Aorta (tissue), 5 donors: ENCODE results near the gene TM4SF18. TPM values are rescaled to one million over a fixed set of nuclear protein-coding genes. Genes with fewer than 3 reads are reported as not detected.
"Not testable (repeated sequence)": the region's sequence is repeated elsewhere in the genome, so short reads cannot be mapped to it uniquely, and the experiment has no call there.

Experiments
- ATAC-seq: fragments of 200-7000 bp; cut with Tn5 transposase; one replicate; pipeline ENCODE4 v1.9.1; 2022; ENCODE audit warnings: moderate library complexity; ENCODE audit not compliant: low FRiP score
- DNase-seq, 2 donors: peaks; one replicate each; pipeline ENCODE4 v3.0.0-alpha.2; 2020
- H3K27ac ChIP-seq, 2 donors: one replicate each; pipeline ENCODE4 v1.5.1; 2013; ENCODE audit warnings: low read length in 2 of 2, mild to moderate bottlenecking in 2 of 2, moderate library complexity in 2 of 2, control low read depth in 1 of 2, inconsistent platforms in 1 of 2, low read depth in 1 of 2
- H3K27me3 ChIP-seq, 2 donors: one replicate each; pipeline ENCODE4 v1.6.1; 2013; ENCODE audit warnings: control low read depth in 1 of 2, low read length in 1 of 2, mild to moderate bottlenecking in 1 of 2, moderate library complexity in 1 of 2; ENCODE audit not compliant: insufficient read depth in 2 of 2, control insufficient read depth in 1 of 2
- H3K36me3 ChIP-seq, 2 donors: one replicate each; pipeline ENCODE4 v1.6.1; 2013; ENCODE audit warnings: control low read depth in 1 of 2, low read length in 1 of 2, mild to moderate bottlenecking in 1 of 2; ENCODE audit not compliant: insufficient read depth in 2 of 2, control insufficient read depth in 1 of 2
- H3K4me1 ChIP-seq, 2 donors: one replicate each; pipeline ENCODE4 v1.6.1; 2013; ENCODE audit warnings: low read length in 2 of 2, control low read depth in 1 of 2, mild to moderate bottlenecking in 1 of 2, moderate library complexity in 1 of 2; ENCODE audit not compliant: insufficient read depth in 2 of 2, control insufficient read depth in 1 of 2
- H3K4me3 ChIP-seq, 2 donors: one replicate each; pipeline ENCODE4 v1.5.1; 2013; ENCODE audit warnings: low read length in 2 of 2, control low read depth in 1 of 2, mild to moderate bottlenecking in 1 of 2
- H3K9me3 ChIP-seq: one replicate; pipeline ENCODE4 v1.6.1; 2013; ENCODE audit warnings: mild to moderate bottlenecking, low read length; ENCODE audit not compliant: control insufficient read depth
- WGBS, 2 donors: extraction: QIAGEN DNeasy Blood & Tissue Kit; methylation state at CpG; one replicate each; pipeline ENCODE4 v1.1.7; 2013; 5-methylcytosine and 5-hydroxymethylcytosine counted together
- intact Hi-C, 2 donors: fragments of 100-400 bp; cut with DNase I; formaldehyde crosslinking; loops; one replicate each; pipeline versions ENCODE4 v1.14.2 to v1.15.0; 2022
- polyA plus RNA-seq, 2 donors: library from polyadenylated mRNA; stranded (reverse); fragments of 200-250 nt; gene quantifications; one replicate each; pipeline ENCODE4 v1.2.3, GENCODE V29; 2013
- total RNA-seq, 2 donors: library from RNA; stranded (reverse); fragmentation: NEBNext Ultra II Directional; extraction: Animal tissue kit (Norgen Biotek cat#: 25700); gene quantifications; one replicate each; pipeline ENCODE4 v1.2.1, GENCODE V29; 2021
- donor health status: healthy with polysubstance abuse.
- donor health status: Bipolar disorder and iron deficiency.
- donor health status: DM: no; HTN: no; CAD: no.
- donor health status: DM: no; HTN: no; CAD: no.
- donor health status: DM: yes; HTN: yes; CAD: no.

Gene TM4SF18
- total and polyA plus RNA-seq, 4 donors, result 1.6 to 9.0 (median 3.1) TPM; not detected in 1

DNA sequence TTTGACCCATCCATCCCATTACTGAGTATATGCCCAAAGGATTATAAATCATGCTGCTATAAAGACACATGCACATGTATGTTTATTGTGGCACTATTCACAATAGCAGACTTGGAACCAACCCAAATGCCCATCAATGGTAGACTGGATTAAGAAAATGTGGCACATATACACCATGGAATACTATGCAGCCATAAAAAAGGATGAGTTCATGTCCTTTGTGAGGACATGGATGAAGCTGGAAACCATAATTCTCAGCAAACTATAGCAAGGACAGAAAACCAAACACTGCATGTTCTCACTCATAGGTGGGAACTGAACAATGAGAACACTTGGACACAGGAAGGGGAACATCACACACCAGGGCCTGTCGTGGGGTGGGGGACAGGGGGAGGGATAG lies 4.0 kb upstream of the TM4SF18 start:
- DNase-seq, H3K36me3 ChIP-seq, H3K27me3 ChIP-seq, ATAC-seq, H3K4me3 ChIP-seq, H3K9me3 ChIP-seq, H3K4me1 ChIP-seq, H3K27ac ChIP-seq: not testable (repeated sequence)
- intact Hi-C loops, result loop anchor here in 1 of 2 donors (5.0 kb wide), 2 partner anchors 40 to 380 kb away; no protein-coding TSS in a partner anchor
- WGBS, 2 donors, result 67 to 77% methylated on average over 1 of the region's 1 CpG

DNA sequence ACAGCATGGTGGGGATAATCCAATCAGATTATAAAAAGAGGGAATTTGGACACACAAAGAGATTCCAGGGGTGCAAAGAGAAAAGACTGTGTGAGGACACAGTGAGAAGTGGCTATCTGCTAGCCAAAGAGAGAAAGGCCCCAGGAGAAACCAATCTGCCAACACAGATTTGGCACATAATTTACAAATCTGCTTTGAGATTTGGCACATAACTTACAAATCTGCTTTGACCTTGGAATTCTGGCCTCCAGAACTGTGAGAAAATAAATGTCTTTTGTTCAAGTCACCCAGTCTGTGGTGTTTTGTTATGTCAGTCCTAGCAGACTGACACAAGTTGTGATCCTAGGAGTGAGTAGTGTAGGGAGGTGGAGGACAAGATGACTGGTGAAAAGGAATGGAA lies 3.5 kb upstream of the TM4SF18 start:
- intact Hi-C loops, result loop anchor here in 1 of 2 donors (5.0 kb wide), 2 partner anchors 40 to 380 kb away; no protein-coding TSS in a partner anchor
- H3K36me3 ChIP-seq, result no peaks in the 10 kb centered on the region
- ATAC-seq (no peak), DNase-seq (no peak)
- H3K4me1 ChIP-seq, result peaks cover 2 to 6% of the 10 kb centered on the region in 2 donors
- peak overlapping the region in 1 of 2 donors; percentile 18 for H3K27ac ChIP-seq
- H3K4me3 ChIP-seq, result no peak overlapping the region
- no peaks in the 10 kb centered on the region for H3K27me3 ChIP-seq
- no peaks in the 10 kb centered on the region for H3K9me3 ChIP-seq

DNA sequence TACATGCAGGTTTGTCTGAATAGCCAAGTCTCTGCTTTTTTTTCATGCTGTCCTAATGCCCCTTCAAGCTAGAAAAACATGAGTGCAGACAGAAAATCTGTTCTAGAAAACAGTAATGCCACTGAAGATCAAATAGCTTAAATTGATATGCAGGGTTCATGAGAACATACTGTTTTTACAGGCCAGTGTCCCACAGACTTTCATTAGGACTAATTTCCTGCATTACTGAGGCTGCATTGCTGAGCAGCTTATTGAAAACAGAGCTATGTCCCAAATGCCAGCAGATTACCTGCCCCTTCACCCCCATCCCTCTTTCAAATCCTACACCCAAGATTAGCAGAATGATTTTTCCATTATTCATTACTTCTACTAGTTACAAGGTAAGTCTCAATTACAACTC lies 665 bp downstream of the TM4SF18 start:
- intact Hi-C loops, result no loop called here
- Histone ChIP-seq H3K4me3 (no peak overlapping the region), H3K9me3 (no peaks in the 10 kb centered on the region), H3K36me3 (no peaks in the 10 kb centered on the region), H3K27me3 (no peaks in the 10 kb centered on the region), H3K27ac (no peak overlapping the region), H3K4me1 (peaks cover 2 to 3% of the 10 kb centered on the region in 2 donors)
- DNase-seq (no peak), ATAC-seq (no peak)

DNA sequence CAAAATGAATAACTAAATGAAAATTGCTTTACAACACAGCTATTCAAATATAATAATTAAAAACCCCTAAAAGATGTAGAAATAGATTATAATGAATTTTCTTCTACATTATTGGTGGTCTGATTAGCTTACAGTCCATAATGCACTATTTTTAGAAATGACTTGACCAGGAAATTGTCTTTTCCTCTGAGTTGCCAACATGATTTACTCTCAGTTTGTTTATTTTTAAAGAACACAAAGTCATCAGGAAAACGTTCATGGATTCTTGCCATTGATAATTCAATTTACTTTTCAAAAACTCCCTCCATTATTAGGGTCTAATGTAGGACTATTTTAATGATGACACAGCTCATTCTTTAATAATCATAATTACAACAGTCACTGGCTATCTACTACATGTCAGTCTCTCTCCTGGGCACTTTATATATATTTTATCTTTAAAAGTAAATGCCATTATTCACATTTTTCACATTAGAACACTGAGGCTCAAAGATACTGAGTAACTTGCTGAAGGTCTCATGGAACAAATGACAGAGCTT lies 1.1 kb downstream of the TM4SF18 start:
- peaks cover 2 to 3% of the 10 kb centered on the region in 2 donors for H3K4me1 ChIP-seq
- intact Hi-C loops, result no loop called here
- H3K27me3 ChIP-seq, result no peaks in the 10 kb centered on the region
- DNase-seq, result no peak
- no peak overlapping the region for H3K4me3 ChIP-seq
- no peaks in the 10 kb centered on the region for H3K36me3 ChIP-seq
- no peaks in the 10 kb centered on the region for H3K9me3 ChIP-seq
- WGBS, 2 donors, result 4 to 8% methylated on average over 1 of the region's 1 CpG
- no peak overlapping the region for H3K27ac ChIP-seq
- ATAC-seq, result no peak

DNA sequence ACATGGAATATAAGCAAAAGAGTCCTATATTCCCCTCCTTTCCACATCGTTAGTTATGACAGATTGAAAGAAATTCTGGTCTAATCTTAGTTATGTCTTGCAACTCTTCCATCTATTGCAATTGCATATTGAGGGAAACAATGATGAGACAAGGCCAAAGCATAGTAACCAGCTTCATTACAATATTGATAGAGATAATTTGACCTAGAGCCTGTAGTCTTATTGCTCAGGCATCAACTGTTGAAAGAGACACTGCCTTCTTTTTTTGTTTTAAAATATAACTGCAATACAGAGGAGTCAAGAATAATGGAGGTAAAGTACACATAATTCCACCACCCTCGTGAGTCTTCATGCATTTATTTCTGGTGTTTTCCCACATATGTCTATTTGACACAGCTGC lies 2.0 kb downstream of the TM4SF18 start:
- no peak overlapping the region for H3K4me3 ChIP-seq
- 77 to 88% methylated on average over 2 of the region's 2 CpGs for WGBS, 2 donors
- H3K27ac ChIP-seq, result no peak overlapping the region

DNA sequence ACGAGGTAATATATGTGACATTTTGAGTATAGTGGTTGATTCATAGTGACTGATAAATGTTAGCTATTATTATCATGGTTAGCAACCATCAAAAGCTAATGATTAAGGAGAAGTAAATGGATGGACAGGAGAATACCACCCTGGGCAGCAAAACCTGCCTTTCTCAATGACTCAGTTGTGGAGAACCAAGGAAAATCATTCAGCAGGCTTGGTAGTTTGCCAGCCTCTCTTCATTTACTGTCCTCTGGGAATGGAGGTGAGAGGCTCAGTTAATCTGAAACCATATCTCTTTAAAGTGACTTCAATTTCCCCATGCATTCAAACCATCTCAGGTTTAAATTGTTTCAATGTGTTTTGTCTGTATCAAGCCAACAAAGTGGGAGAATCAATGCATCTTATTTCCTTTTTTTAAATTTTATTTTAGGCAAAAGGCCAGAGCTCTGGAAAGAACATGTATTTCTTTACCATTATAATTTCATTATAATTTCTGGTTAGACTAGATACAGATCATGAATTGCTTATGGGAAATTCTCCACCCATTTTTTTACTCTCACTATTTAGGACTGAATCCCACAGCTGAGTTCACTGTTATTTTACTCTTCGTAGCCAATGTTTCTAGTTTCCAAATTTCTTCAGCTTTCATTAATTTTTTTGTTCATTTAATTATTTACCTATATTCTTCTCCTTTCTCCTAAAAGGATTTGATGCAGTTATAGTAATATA lies 2.7 kb downstream of the TM4SF18 start:
- no peaks in the 10 kb centered on the region for H3K36me3 ChIP-seq
- 81 to 82% methylated on average over 2 of the region's 2 CpGs for WGBS, 2 donors
- H3K4me1 ChIP-seq, result peaks cover 0 to 2% of the 10 kb centered on the region in 2 donors
- H3K27ac ChIP-seq, result no peak overlapping the region
- no peak for ATAC-seq
- H3K27me3 ChIP-seq, result no peaks in the 10 kb centered on the region
- no peaks in the 10 kb centered on the region for H3K9me3 ChIP-seq
- no peak overlapping the region for H3K4me3 ChIP-seq
- intact Hi-C loops, result no loop called here
- no peak for DNase-seq

More for the DNA sequence above, 2.0 kb downstream of the TM4SF18 start:
- Histone ChIP-seq H3K4me1 (peaks cover under 1 to 2% of the 10 kb centered on the region in 2 donors), H3K36me3 (no peaks in the 10 kb centered on the region), H3K9me3 (no peaks in the 10 kb centered on the region), H3K27me3 (no peaks in the 10 kb centered on the region)
- ATAC-seq (no peak), DNase-seq (no peak)
- intact Hi-C loops, result no loop called here

DNA sequence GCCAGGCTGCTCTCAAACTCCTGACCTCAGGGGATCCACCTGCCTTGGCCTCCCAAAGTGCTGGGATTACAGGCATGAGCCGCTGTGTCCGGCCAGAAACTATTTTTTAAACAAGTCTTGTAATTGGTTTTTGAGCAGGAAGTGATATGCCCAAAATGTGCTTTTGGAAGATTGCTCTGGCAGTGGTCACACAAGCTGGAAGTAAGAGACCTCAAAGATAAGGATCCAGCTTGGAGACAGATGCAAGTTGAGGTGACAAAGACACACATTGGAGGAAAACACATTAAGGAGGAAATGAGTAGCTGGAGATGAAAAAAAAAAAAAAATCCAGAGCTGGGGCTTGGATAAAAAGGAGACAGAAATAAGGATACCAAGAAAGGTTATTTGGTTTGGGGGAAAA lies 6.3 kb downstream of the TM4SF18 start:
- ATAC-seq (no peak), DNase-seq (no peak)
- no peaks in the 10 kb centered on the region for H3K27me3 ChIP-seq
- 59 to 69% methylated on average over 2 of the region's 2 CpGs for WGBS, 2 donors
- no peaks in the 10 kb centered on the region for H3K36me3 ChIP-seq
- no peak overlapping the region for H3K27ac ChIP-seq
- no peak overlapping the region for H3K4me3 ChIP-seq
- no peaks in the 10 kb centered on the region for H3K4me1 ChIP-seq
- no peaks in the 10 kb centered on the region for H3K9me3 ChIP-seq
- intact Hi-C loops, result no loop called here

- Histone ChIP-seq H3K27me3 (no peaks in the 10 kb centered on the region), H3K9me3 (no peaks in the 10 kb centered on the region), H3K4me1 (no peaks in the 10 kb centered on the region), H3K27ac (no peak overlapping the region), H3K36me3 (no peaks in the 10 kb centered on the region), H3K4me3 (no peak overlapping the region)
- ATAC-seq, result no peak
- no peak for DNase-seq
- intact Hi-C loops, result no loop called here
These were observed 7.9 kb downstream of the TM4SF18 start for GRCh38 chr3:149325581-149325980.

GRCh38 chr3:149324332-149324731 lies 9.1 kb downstream of the TM4SF18 start:
- Histone ChIP-seq H3K4me3 (no peak overlapping the region), H3K36me3 (no peaks in the 10 kb centered on the region)
- ATAC-seq, result no peak

More at GRCh38 chr3:149324332-149324731, 9.1 kb downstream of the TM4SF18 start:
- no peak for DNase-seq
- no peak overlapping the region for H3K27ac ChIP-seq
- no peaks in the 10 kb centered on the region for H3K27me3 ChIP-seq
- intact Hi-C loops, result no loop called here
- H3K9me3 ChIP-seq, result peaks cover 2% of the 10 kb centered on the region
- no peaks in the 10 kb centered on the region for H3K4me1 ChIP-seq
